ENCODE results near the gene SYS1. TPM values are rescaled to one million over a fixed set of nuclear protein-coding genes. Genes with fewer than 3 reads are reported as not detected.

The SYS1 gene
- 30.7 and 32.2 TPM in 2 replicates for total RNA-seq

DNA sequence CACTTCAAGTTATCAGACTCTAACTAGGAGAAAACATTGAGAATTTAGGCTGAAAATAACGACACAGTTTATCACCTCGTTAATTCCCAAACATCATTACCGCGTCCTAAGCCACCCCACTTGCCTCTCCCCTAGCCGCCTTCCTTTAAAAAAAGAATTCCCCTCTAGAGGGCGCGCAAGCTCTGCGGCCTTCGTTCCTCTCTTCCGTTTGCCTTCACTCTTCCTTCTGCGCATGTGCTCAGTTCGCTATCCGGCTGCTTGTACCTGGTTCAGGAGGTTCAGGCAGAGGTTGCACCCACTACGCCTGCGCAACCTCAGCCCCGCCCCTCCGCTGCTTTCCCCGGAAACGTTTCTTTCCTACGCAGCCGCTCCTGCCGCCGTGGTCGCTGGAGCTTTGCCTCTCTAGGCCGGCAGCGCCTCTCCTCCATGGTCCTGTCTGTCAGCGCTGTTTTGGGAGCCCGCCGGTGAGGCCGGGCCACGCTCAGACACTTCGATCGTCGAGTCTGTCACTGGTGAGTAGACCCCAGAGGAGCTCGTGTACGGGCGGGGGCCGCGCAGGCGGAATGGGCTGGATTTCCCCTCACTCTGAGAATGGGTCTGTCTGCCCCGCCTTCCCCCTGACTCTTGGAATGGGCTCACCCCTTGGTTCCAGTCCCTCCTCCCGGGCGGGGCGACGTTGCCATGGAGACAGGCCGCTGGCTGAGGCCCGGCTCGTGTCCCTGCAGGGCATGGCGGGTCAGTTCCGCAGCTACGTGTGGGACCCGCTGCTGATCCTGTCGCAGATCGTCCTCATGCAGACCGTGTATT lies at the start of gene SYS1:
SYS1 (plus strand) TSS at position 353 of the 807 bp plus-strand sequence; CDS start at position 729, 376 bp downstream.
- intact Hi-C loops (cut with micrococcal nuclease): loop anchor here (1.0 to 5.0 kb wide), 14 partner anchors 8 to 1152 kb away; partner anchors contain the start of genes DNTTIP1, OSER1, PIGT and SDC4

DNA sequence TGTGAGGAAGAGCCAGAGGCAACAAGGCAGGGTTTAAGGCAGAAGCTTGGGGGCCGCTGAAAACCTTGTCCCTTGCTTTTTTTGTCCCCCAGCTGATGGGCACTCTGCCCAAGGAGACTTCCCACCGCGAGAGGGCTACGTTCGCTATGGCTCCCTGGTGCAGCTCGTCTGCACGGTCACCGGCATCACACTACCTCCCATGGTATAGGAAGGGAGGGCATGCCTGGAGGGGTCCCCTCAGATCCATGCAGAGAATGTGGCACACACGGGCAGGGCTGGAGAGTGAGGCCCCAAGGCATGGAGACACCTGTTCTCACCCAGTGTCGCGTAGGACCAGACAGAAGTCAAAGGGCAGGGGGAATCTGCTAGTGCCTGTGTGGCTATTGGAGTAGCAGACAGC lies 49.0 kb upstream of the SYS1 start:
- intact Hi-C loops (cut with micrococcal nuclease): loop anchor here (10.0 kb wide), 1 partner anchor 1099 kb away; the partner anchor contains the start of gene OSER1

DNA sequence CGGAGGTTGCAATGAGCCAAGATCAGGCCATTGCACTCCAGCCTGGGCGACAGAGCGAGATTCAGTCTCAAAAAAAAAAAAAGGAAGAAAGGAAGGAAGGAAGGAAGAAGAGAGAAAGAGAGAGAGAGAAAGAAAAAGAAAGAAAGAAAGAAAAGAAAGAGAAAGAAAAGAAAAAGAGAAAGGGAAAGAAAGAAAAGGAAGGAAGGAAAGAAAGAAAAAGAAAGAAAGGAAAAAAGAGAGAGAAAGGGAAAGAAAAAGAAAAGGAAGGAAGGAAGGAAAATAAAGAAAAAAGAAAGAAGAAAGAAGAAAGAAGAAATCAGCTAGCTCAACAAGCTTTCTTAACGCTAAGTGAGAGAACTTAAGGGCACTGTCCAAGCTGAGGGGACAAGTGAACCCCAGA lies 47.3 kb upstream of the SYS1 start:
- intact Hi-C loops (cut with micrococcal nuclease): loop anchor here (10.0 kb wide), 1 partner anchor 1101 kb away; the partner anchor contains the start of gene OSER1

DNA sequence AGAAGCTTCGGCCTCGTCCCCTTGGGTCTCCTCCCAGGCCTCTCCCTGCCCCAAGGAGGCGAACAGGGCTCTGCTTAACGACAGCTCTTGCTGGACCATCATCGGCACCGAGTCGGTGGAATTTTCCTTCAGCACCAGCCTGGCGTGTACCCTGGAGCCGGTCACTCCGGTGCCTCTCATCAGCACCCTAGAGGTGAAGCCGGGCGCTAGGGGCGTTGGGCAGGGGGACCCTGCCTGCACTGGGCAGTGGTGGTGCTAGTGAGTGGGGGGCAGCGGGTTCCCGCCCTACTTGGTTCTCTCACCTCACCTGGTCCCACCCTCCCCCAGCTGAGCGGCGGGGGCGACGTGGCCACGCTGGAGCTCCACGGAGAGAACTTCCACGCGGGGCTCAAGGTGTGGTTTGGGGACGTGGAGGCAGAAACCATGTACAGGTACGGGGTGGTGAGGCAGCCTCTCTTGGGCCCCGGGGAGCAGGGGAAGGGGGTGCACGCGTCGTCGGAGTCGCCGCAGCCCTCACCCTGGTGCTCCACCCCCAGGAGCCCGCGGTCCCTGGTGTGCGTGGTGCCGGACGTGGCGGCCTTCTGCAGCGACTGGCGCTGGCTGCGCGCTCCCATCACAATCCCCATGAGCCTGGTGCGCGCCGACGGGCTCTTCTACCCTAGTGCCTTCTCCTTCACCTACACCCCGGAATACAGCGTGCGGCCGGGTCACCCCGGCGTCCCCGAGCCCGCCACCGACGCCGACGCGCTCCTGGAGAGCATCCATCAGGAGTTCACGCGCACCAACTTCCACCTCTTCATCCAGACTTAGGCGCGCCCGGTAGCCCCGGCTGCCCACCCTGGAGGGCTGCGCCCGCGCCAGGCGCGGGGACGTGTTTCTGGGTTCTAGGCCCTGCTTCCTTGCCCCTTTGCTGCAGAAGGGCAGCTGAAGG lies 46.5 kb upstream of the SYS1 start:
- intact Hi-C loops (cut with micrococcal nuclease): loop anchor here (10.0 kb wide), 1 partner anchor 1102 kb away; the partner anchor contains the start of gene OSER1

DNA sequence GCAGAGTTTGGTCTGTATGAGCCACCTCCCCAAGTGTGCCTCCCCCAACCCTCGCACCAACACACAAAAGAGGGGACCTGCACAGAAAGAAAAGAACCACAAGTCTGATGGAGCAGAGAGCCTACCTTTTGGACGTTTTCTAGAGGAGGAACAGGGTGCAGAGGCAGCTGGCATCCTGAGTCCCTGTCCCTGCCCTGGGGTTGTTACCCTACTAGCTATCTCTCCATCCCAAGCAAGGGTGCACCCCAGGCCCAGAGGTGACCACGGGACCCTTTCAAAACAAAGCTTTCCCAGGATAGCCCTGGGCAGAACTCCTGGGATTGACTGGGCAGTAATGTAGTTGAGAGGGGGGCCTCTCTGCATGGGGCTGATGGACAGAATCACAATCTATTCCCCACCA lies 45.1 kb upstream of the SYS1 start:
- intact Hi-C loops (cut with micrococcal nuclease): loop anchor here (2.0 to 10.0 kb wide), 3 partner anchors 15 to 1103 kb away; partner anchors contain the start of gene OSER1

DNA sequence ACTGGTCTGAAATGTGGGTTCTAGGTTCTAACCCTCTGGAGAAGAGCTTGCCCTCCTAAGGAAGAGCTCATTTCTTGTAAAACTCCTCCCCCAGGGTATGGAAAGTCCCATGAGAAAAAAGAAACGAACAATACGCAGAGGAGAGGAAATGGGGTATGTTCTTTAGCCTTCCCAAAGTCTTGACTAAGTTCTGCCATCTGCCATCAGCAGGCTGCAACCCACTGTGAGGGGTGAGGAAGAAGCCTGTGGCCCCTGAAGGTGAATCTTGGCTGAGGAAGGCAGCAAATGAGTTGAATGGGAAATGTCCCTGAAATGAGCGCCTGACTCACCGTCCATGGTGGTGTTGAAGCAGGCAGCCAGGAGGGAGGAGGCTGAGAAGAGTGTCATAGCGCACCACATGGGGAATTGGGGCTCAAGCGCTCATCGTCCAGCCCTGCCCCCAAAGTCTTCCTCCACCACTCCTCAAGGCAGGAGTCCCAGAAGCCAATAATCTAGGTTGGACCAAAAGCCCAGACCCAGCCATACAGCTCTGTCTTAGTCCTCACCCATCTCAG lies 44.5 kb upstream of the SYS1 start:
- intact Hi-C loops (cut with micrococcal nuclease): loop anchor here (2.0 to 10.0 kb wide), 3 partner anchors 16 to 1104 kb away; partner anchors contain the start of gene OSER1

DNA sequence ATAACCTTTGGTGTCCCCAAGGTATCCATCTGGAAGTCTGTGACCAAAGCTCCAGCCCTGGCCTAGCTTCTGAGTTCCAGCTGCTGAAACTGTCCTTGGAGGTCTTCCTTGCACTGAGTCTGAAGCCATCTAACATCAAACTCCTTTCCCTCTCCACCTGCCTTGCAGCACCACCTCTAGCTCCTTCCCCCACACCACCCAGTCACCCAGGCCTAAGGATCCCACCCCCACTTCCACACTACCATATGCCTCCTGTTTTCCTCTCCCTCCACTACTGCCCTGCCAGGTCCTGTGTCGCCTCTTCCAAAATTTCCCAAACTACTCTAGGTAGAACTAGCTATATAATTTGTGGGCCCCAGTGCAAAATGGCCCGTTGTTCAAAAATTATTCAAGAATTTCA lies 44.0 kb upstream of the SYS1 start:
- intact Hi-C loops (cut with micrococcal nuclease): loop anchor here (1.0 to 10.0 kb wide), 10 partner anchors 16 to 1104 kb away; partner anchors contain the start of genes OSER1, PIGT and SYS1

DNA sequence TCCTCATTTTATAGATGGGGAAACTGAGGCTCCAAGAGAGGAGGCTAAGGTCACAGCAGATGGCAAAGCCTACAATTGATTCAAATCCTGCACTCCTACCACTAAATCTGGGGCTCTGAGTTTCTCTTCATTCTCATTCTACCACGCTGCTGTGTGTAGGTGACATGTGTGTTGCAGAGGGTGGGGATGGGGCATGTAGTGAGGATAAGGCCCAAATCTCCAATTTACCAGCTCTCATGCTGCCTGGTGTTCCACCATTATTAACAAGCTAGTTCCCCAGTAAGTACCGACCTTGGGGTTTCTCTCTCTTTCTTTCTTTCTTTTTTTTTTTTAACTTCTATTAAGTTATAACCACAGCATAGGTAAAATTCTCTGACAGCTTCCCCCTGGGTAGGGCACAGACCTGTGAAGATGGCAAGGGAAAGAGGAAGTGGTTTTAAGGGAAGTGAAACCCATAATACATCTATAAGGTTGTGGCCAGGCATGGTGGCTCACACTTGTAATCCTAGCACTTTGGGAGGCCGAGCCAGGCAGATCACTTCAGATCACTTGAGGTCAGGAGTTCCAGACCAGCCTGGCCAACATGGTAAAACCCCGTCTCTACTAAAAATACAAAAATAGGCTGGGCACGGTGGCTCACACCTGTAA lies 41.9 kb upstream of the SYS1 start:
- intact Hi-C loops (cut with micrococcal nuclease): no loop called here

DNA sequence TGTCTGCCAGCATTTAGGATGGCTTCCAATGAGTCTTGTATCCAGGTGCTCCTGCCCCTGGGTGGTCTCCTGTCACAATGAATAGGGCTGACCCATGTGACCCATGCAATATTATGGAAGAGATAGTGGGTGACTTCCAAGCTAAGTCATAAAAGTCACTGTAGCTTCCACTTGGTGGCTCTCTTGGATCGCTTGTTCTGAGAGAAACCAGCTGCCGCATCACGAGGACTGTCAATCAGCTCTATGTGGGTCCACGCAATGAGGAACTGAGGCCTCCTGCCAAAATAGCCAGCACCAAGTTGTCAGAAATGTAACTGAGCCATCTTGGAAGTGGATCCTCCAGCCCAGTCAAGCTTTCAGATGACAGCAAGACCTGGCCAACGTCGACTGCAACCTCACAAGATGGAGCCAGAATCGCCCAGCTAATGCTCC lies 40.0 kb upstream of the SYS1 start:
- intact Hi-C loops (cut with micrococcal nuclease): no loop called here

DNA sequence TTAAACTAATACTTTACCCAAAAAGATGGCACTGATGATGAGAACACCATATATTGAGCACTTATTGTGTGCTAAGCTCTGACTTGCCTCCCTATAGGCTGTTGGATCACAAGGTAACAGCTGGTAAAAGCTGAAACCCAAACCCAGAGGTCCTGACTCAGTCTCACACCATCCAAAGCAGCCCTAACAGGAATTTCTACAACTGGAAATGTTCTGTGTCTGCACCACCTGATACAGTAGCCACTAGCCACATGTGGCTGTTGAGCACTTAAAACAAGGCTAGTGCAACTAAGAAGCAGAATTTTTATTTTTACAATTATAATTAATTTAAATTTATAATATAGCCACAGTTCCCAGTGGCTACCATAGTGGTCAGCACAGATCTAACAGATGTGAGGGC lies 39.2 kb upstream of the SYS1 start:
- intact Hi-C loops (cut with micrococcal nuclease): no loop called here

DNA sequence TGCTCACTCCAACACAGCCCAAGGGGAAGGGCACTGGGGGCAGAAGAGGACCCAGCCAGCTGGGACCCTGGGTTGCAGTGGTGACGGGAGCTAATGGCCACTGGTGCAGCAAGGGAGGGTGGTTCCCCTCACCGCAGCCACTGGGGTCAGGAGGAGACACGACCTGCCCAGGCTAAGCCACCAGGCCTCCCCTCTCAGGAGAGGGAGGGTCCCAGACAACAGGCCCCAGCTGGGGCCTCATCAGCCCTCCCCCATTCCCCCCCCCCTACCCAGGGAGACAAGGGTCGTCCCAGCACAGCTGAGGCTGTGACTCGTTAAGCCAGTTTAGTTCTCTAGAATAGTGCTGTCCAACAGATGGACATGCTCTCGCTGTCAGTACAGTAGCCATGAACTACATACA lies 37.6 kb upstream of the SYS1 start:
- intact Hi-C loops (cut with micrococcal nuclease): no loop called here

- intact Hi-C loops (cut with micrococcal nuclease): no loop called here
Observed at GRCh38 chr20:45328451-45328850, 34.5 kb upstream of the SYS1 start.

DNA sequence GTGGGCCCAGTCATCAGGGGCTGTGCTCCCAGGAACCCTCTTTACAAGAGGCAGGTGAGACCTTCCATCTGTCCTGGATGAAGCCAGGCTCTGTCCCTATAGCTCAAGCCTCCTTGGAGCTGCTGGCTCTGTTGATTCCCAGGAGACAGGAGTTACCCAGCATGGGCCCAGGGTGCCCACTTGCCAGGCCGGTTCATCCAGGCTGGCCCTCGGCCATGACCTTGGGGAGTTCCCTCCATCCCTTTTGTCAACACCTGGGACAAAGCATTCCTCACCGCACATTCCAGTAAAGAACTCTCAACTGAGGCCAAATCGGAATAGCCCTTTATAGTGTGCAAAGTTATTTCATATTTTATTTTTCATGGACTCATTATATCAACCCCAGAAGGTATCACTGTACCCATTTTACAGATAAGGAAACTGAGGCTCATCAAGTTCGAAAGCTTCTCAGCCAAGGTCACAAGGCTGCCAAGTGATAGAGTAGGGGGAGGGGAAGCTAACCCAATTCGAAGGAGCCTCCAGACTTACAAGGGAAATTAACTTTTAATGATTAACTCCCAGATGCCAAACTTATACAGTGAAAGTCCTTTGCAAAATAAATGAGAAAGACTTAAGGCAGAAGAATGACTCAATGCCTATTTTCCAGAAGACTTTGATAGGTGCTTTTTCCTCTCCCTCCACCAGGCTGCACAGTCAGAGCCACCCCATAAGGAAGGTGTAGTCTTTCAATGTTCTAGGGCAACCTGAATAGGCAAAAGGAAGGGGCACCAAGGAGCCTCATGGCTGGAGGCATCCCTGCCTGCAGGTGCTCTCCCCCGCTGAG lies 33.2 kb upstream of the SYS1 start:
- intact Hi-C loops (cut with micrococcal nuclease): no loop called here

DNA sequence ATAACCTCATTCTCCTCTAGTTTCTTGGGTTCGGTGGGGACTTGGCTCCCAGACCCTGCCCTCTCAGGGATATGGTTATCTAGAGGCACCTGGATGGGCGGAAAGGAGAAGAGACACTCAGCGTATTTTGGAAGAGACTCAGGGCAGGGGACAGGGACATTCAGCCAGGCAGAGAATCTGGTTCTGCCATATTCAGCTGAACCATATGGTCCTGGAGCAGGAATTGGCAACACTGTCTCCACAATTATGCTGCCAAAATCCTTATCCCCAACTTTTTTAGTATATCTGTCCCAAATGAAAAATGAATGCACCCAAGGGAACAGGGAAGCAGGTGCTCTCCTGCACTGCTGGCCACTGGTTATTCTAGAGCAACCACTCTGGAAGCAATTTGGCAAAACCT lies 32.5 kb upstream of the SYS1 start:
- intact Hi-C loops (cut with micrococcal nuclease): no loop called here

- intact Hi-C loops (cut with micrococcal nuclease): loop anchor here (1.0 kb wide), 1 partner anchor 24 kb away; no protein-coding TSS in a partner anchor
Observed at GRCh38 chr20:45336530-45337366, 26.2 kb upstream of the SYS1 start.

DNA sequence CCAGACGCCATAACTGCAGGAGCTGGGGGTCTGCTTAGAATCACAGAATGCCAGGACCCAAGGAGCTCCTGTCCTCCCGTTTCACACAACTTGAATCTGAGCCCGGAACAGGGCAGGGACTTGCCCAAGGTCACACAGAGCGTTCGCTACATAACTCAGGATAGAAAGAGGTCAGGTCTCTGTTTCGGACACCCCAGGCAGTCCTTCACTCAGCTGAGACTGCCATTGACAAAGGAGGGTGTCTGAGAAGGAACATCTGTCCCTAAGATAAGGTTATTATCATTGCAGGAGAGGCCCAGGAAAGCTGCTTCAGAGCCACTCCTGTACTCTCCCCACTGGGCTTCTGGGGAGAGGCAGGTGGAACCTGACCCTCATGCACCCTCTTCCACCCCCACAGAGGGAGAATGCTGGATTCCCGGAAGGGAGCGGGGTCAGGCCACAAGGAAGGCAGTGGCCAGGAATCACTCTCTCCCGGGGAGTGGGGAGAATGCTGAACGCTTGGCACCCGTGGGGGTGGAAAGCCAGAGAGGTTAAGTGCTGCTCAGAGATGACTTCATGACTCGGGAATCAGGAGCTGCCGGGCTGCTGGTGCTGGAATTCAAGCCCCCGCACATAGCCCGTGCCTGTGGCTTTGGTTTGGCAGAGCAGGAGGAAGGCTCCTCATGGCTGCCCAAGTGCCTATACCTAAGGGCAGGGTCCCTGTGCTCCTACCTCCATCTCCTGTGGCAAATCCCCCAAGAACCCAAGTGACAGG lies 25.4 kb upstream of the SYS1 start:
- intact Hi-C loops (cut with micrococcal nuclease): no loop called here

DNA sequence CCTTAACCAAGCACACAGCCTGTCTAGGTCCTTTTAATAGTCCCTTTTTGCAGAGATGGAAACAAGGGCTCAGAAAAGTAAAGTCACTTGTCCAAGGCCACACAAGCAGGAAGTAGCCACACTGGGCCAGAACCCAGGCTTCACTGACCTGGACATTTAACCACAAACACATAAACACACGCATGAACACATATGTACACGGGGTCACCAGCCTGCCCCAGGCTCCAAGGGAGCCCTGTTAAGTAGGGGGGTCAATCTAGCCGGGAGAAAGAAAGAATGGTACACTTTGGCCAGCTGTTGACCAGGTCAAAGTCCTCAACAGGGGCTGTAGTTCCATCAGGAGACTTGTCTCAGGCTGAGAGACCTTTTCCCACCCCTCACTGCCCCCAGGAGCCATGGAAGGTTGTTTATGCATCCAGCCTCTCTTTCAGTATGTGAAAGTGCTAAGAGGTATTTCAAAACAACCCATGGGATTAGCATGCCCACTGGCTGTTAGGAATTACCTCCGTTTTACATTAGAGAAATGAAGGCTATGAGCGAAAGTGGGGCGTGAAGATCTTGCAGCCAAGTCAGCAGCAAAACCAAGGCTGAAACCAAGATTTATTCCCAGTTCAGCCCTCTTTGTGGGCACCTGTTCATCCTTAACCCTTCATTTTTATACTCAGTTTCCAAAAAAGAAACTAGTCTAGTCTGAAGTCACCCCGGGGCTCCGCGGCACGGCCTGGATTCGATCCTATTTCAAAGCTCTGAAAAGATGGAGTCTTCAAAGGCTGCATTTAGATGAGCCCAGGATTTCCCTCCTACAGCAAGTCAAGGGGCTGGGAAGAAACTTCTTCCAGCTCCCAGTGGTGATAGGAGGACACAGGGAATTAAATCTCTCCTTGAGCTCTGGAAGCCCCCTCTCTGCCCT lies 24.6 kb upstream of the SYS1 start:
- intact Hi-C loops (cut with micrococcal nuclease): no loop called here
